B cell (primary cell): ENCODE results near the gene TET3. TPM values are rescaled to one million over a fixed set of nuclear protein-coding genes. Genes with fewer than 3 reads are reported as not detected.

Experiments used
- ATAC-seq: fragments of 200-7000 bp; cut with Tn5 transposase; one replicate; pipeline ENCODE4 v1.10.0; 2021; ENCODE audit warnings: low read depth, mild to moderate bottlenecking, moderate number of reproducible peaks, moderate library complexity
- CTCF ChIA-PET: fragments of 350-600 bp; sonication (Branson Sonifier 250); formaldehyde crosslinking; loops from one replicate; lab custom pipeline; 2021; ENCODE audit warnings: antibody characterized with exemption, inconsistent platforms; lab: Charles Lee
- POLR2A ChIA-PET: fragments of 350-600 bp; sonication (Branson Sonifier 250); formaldehyde crosslinking; loops from one replicate; lab custom pipeline; 2021; ENCODE audit warnings: antibody characterized with exemption; lab: Charles Lee
- DNase-seq: peaks from one replicate; pipeline ENCODE4 v3.0.0; 2013
- H2AFZ ChIP-seq: 2 replicates; pipeline ENCODE4 v1.6.1; 2012; ENCODE audit warnings: mild to moderate bottlenecking, low read depth, low read length; ENCODE audit not compliant: insufficient read depth, poor library complexity, severe bottlenecking
- H3K27ac ChIP-seq, 2 donors: 1 replicate in 1 of 2; 2 replicates in 1 of 2; pipeline ENCODE4 v1.5.1; 2012 to 2013; ENCODE audit warnings: low read length in 2 of 2, mild to moderate bottlenecking in 2 of 2, moderate library complexity in 1 of 2
- H3K27me3 ChIP-seq, 4 experiments: fragments of 200-600 bp in 1 of 4; sonication (generic) in 1 of 4; replicated peaks in 1 of 4; 1 replicate in 2 of 4; 2 replicates in 2 of 4; pipeline versions ENCODE4 v1.6.1 to v1.7.0; 2013 to 2016; ENCODE audit warnings: low read length in 3 of 4, mild to moderate bottlenecking in 2 of 4, mixed read lengths in 1 of 4, moderate library complexity in 1 of 4; ENCODE audit not compliant: insufficient read depth in 4 of 4, control insufficient read depth in 3 of 4; ENCODE audit errors: control extremely low read depth in 1 of 4
- H3K36me3 ChIP-seq, 2 experiments: replicated peaks in 1 of 2; 1 replicate in 1 of 2; 2 replicates in 1 of 2; pipeline versions ENCODE4 v1.6.1 to v1.7.1; 2013; ENCODE audit warnings: low read length in 1 of 2; ENCODE audit not compliant: insufficient read depth in 2 of 2, control insufficient read depth in 1 of 2; ENCODE audit errors: control extremely low read depth in 1 of 2, extremely low read depth in 1 of 2
- H3K4me1 ChIP-seq, 2 donors: fragments of 200-600 bp in 1 of 2; sonication (generic) in 1 of 2; 1 replicate in 1 of 2; 2 replicates in 1 of 2; pipeline versions ENCODE4 v1.5.1 to v1.6.1; 2013 to 2017; ENCODE audit warnings: low read length in 2 of 2; ENCODE audit not compliant: control insufficient read depth in 2 of 2, insufficient read depth in 2 of 2
- H3K4me2 ChIP-seq: replicated peaks from 2 replicates; pipeline ENCODE3; 2012; ENCODE audit warnings: mild to moderate bottlenecking, low read depth, low read length; ENCODE audit not compliant: poor library complexity, severe bottlenecking
- H3K4me3 ChIP-seq, 5 experiments: fragments of 200-600 bp in 1 of 5; sonication (generic) in 1 of 5; 1 replicate in 3 of 5; 2 replicates in 2 of 5; pipeline versions ENCODE4 v1.5.1 to v1.7.0; 2011 to 2016; ENCODE audit warnings: low read length in 4 of 5, mild to moderate bottlenecking in 4 of 5, low read depth in 2 of 5, control low read depth in 1 of 5, moderate library complexity in 1 of 5; ENCODE audit not compliant: insufficient read depth in 1 of 5; ENCODE audit errors: control extremely low read depth in 1 of 5, extremely low read depth in 1 of 5
- H3K79me2 ChIP-seq: fragments of 200-600 bp; sonication (generic); one replicate; pipeline ENCODE4 v1.6.0; 2016; ENCODE audit warnings: low read length; ENCODE audit not compliant: control insufficient read depth, insufficient read depth
- H3K9ac ChIP-seq: fragments of 200-600 bp; sonication (generic); 2 replicates; pipeline ENCODE4 v1.6.1; 2017; ENCODE audit warnings: mild to moderate bottlenecking, low read length, moderate library complexity
- H3K9me3 ChIP-seq, 3 donors: one replicate each; pipeline versions ENCODE4 v1.6.1 to v1.7.1; 2013; ENCODE audit warnings: low read length in 2 of 3; ENCODE audit not compliant: control insufficient read depth in 2 of 3, insufficient read depth in 1 of 3; ENCODE audit errors: control extremely low read depth in 1 of 3
- H4K20me1 ChIP-seq: 2 replicates; pipeline ENCODE4 v1.6.0; 2012; ENCODE audit warnings: mild to moderate bottlenecking, low read length; ENCODE audit not compliant: insufficient read depth, control insufficient read depth, poor library complexity, severe bottlenecking
- H3K27ac Mint-ChIP-seq: one replicate; pipeline ENCODE4 v1.8.0; 2021; ENCODE audit warnings: mixed read lengths
- H3K27me3 Mint-ChIP-seq: one replicate; pipeline ENCODE4 v1.8.0; 2021; ENCODE audit warnings: mixed read lengths
- H3K4me1 Mint-ChIP-seq: one replicate; pipeline ENCODE4 v1.8.0; 2021; ENCODE audit warnings: mixed read lengths
- H3K4me3 Mint-ChIP-seq: one replicate; pipeline ENCODE4 v1.8.0; 2021; ENCODE audit warnings: mixed read lengths
- H3K9me3 Mint-ChIP-seq: one replicate; pipeline ENCODE4 v1.8.0; 2022; ENCODE audit warnings: mixed read lengths; ENCODE audit not compliant: insufficient read depth
- CTCF ChIP-seq: fragments of 200-600 bp; IDR thresholded peaks from one replicate; pipeline ENCODE4 v1.8.0; 2022; ENCODE audit warnings: antibody characterized with exemption, mild to moderate bottlenecking
- EZH2 ChIP-seq: IDR thresholded peaks from 2 replicates; pipeline ENCODE4 v1.6.1; 2012; ENCODE audit warnings: borderline replicate concordance, low read depth, mild to moderate bottlenecking, moderate library complexity, low read length; ENCODE audit not compliant: insufficient read depth, poor library complexity, severe bottlenecking
- WGBS: methylation state at CpG from one replicate; pipeline ENCODE4 v1.1.5; 2013; ENCODE audit warnings: missing lambda C conversion rate; ENCODE audit not compliant: insufficient coverage; 5-methylcytosine and 5-hydroxymethylcytosine counted together
- intact Hi-C: fragments of 100-400 bp; cut with micrococcal nuclease; formaldehyde crosslinking; loops from one replicate; pipeline ENCODE4 v1.10.0; 2022
- polyA plus RNA-seq: library from polyadenylated mRNA; depleted of rRNA; stranded (reverse); fragments of >200 nt; gene quantifications from 2 replicates; pipeline ENCODE4 v1.2.3, GENCODE V29; 2012
- total RNA-seq, 2 donors: library from RNA; stranded (reverse); fragments of 120-200 nt in 1 of 2; gene quantifications; 1 replicate in 1 of 2; 2 replicates in 1 of 2; pipeline versions ENCODE4 v1.2.3 to v1.2.4, GENCODE V29; 2013 to 2022

TET3 gene
- total and polyA plus RNA-seq, 2 donors (not counting 1 experiment from before 2014, with no cell fraction given) = 4.7 to 43.9 TPM

- 83% methylated on average over 12 of the region's 13 CpGs for WGBS
- no peak overlapping the region for H3K4me2 ChIP-seq
- peaks cover 3% of the 10 kb centered on the region for H3K9me3 Mint-ChIP-seq
- no peak for ATAC-seq
- no peak for DNase-seq
- no peaks in the 10 kb centered on the region for H3K27me3 ChIP-seq
- CTCF ChIA-PET = no interaction called here
- no peaks in the 10 kb centered on the region for H3K27me3 Mint-ChIP-seq
- no peaks in the 10 kb centered on the region for H3K4me1 ChIP-seq
- H2AFZ ChIP-seq = no peak overlapping the region
- H3K36me3 ChIP-seq = peaks cover 0 to 13% of the 10 kb centered on the region in 2 experiments
- no peak overlapping the region for H3K27ac Mint-ChIP-seq
- intact Hi-C loops = no loop called here
- no peaks in the 10 kb centered on the region for H4K20me1 ChIP-seq
- H3K4me3 Mint-ChIP-seq = no peak overlapping the region
- no peaks in the 10 kb centered on the region for H3K79me2 ChIP-seq
- TF ChIP-seq CTCF (no peak), EZH2 (no peak)
- no peak overlapping the region for H3K4me3 ChIP-seq
- H3K9ac ChIP-seq = no peak overlapping the region
- peaks cover 1% of the 10 kb centered on the region for H3K4me1 Mint-ChIP-seq
- peaks cover 0 to 3% (median 2%) of the 10 kb centered on the region in 3 donors for H3K9me3 ChIP-seq
- no peak overlapping the region for H3K27ac ChIP-seq
- POLR2A ChIA-PET = interaction anchor here (0.5 kb wide), 1 partner anchor 53 kb away, joined by 3 read pairs; no protein-coding TSS in a partner anchor
These were observed 21.2 kb upstream of the TET3 start for GRCh38 chr2:73963385-73964120.

- Histone ChIP-seq H3K27me3 (no peaks in the 10 kb centered on the region), H3K27ac (no peak overlapping the region), H3K4me1 (no peaks in the 10 kb centered on the region), H3K79me2 (no peaks in the 10 kb centered on the region), H4K20me1 (no peaks in the 10 kb centered on the region), H3K9ac (no peak overlapping the region), H2AFZ (no peak overlapping the region), H3K4me2 (no peak overlapping the region), H3K36me3 (peaks cover 0 to 6% of the 10 kb centered on the region in 2 experiments), H3K4me3 (no peak overlapping the region), H3K9me3 (peaks cover 0 to 3% (median 2%) of the 10 kb centered on the region in 3 donors)
- ChIA-PET CTCF (no interaction called here), POLR2A (no interaction called here)
- intact Hi-C loops = no loop called here
- DNase-seq = no peak
- no peaks in the 10 kb centered on the region for H3K27me3 Mint-ChIP-seq
- TF ChIP-seq CTCF (no peak), EZH2 (no peak)
- ATAC-seq = no peak
- peaks cover 3% of the 10 kb centered on the region for H3K9me3 Mint-ChIP-seq
- H3K4me3 Mint-ChIP-seq = no peak overlapping the region
- H3K27ac Mint-ChIP-seq = no peak overlapping the region
- 60% methylated on average over 2 of the region's 2 CpGs for WGBS
- peaks cover 3% of the 10 kb centered on the region for H3K4me1 Mint-ChIP-seq
These were observed 20.5 kb upstream of the TET3 start for GRCh38 chr2:73964223-73964622.
